Kidney epithelial cell (primary cell): Measurements from ENCODE around the gene RAB33A. TPM values are rescaled to one million over a fixed set of nuclear protein-coding genes. Genes with fewer than 3 reads are reported as not detected.
A peak's percentile ranks its signal among the peaks of the same experiment; 100 is the strongest.

ENCODE experiments used
- DNase-seq: peaks from one replicate; pipeline ENCODE4 v3.0.0-alpha.2; 2010; ENCODE audit warnings: low read depth
- H3K27me3 ChIP-seq: 2 replicates; pipeline ENCODE4 v1.6.0; 2011; ENCODE audit warnings: low read length; ENCODE audit not compliant: control insufficient read depth, insufficient read depth
- H3K36me3 ChIP-seq: 2 replicates; pipeline ENCODE4 v1.5.1; 2011; ENCODE audit warnings: low read length; ENCODE audit not compliant: control insufficient read depth, insufficient read depth
- H3K4me3 ChIP-seq: 2 replicates; pipeline ENCODE4 v1.5.1; 2011; ENCODE audit warnings: low read depth, mild to moderate bottlenecking, control low read depth, low read length
- CTCF ChIP-seq: IDR thresholded peaks from 2 replicates; pipeline ENCODE4 v1.5.1; 2011; ENCODE audit warnings: mild to moderate bottlenecking, moderate library complexity, low read length, control low read depth, inconsistent platforms; ENCODE audit not compliant: insufficient read depth, poor library complexity, severe bottlenecking
- total RNA-seq: library from RNA; depleted of rRNA; stranded (reverse); fragments of >200 nt; gene quantifications from 2 replicates; pipeline ENCODE4 v1.2.3, GENCODE V29; 2015

Gene RAB33A
- total RNA-seq, 1 donor from 2014 or later: 3.2 TPM

- no peak overlapping the region for H3K4me3 ChIP-seq
- no peak for TF ChIP-seq CTCF
- no peaks in the 10 kb centered on the region for H3K27me3 ChIP-seq
- H3K36me3 ChIP-seq: no peaks in the 10 kb centered on the region
- no peak for DNase-seq
These were observed 13.5 kb upstream of the RAB33A start for GRCh38 chrX:130158311-130158710.

GRCh38 chrX:130159776-130160175 is 12.0 kb upstream of the RAB33A start:
- no peaks in the 10 kb centered on the region for H3K27me3 ChIP-seq
- TF ChIP-seq CTCF: no peak
- no peak overlapping the region for H3K4me3 ChIP-seq
- DNase-seq: no peak
- H3K36me3 ChIP-seq: no peaks in the 10 kb centered on the region

GRCh38 chrX:130162094-130162735 is 9.5 kb upstream of the RAB33A start:
- DNase-seq: no peak
- TF ChIP-seq CTCF: no peak
- no peak overlapping the region for H3K4me3 ChIP-seq
- H3K36me3 ChIP-seq: no peaks in the 10 kb centered on the region
- no peaks in the 10 kb centered on the region for H3K27me3 ChIP-seq

- Histone ChIP-seq H3K27me3 (no peaks in the 10 kb centered on the region), H3K4me3 (no peak overlapping the region), H3K36me3 (no peaks in the 10 kb centered on the region)
- no peak for DNase-seq
- TF ChIP-seq CTCF: no peak
These were observed 8.4 kb upstream of the RAB33A start for GRCh38 chrX:130163398-130163797.

- DNase-seq: no peak
- TF ChIP-seq CTCF: no peak
- Histone ChIP-seq H3K27me3 (no peaks in the 10 kb centered on the region), H3K36me3 (no peaks in the 10 kb centered on the region), H3K4me3 (peak overlapping the region; percentile 87)
These were observed 6.5 kb upstream of the RAB33A start for GRCh38 chrX:130165181-130165702.
